ENCODE results near the gene B3GALT6. TPM values are rescaled to one million over a fixed set of nuclear protein-coding genes. Genes with fewer than 3 reads are reported as not detected.
"Not testable (repeated sequence)": the region's sequence is repeated elsewhere in the genome, so short reads cannot be mapped to it uniquely, and the experiment has no call there.

B3GALT6 gene
- total and polyA plus RNA-seq, 10 donors, result 7.9 to 25.1 (median 18.4) TPM

DNA sequence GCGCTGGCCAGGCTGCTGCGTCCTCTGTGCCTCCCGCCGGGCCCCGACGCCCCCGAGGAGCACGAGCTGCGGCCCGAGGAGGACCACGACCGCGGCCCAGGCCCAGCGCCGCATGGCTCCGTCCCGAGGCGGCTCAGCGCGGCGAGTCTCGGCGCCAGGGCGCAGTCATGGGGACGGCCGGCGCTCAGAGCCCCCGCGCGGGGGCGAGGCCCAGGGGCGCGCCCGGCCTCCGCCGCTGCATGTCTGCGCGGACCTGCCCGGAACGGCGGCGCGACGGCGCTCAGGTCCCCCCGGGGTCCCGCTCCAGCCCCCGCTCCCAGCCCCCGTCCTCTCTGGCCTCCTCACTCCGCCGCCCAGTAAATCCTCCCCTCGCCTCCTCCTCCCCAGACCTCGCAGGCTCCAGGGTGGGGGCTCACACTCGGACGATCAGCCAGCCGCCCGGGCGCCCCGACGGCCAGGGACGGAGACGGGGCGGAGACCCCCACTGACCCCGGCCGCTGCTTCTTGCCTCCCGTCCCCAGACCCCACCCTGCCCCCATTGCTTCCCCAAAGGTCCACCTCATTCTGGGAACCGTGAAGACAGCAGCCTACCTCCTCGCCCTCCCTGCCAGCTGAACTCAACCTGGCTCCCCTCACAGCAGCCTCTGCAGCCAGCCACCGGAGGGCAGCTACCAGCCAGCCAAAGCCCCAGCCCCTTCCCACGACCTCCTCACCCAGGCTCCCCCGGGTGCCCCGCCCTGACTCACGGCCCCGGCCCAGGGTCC is 14.7 kb downstream of the B3GALT6 start, which contains the start of gene C1QTNF12:
Gene C1QTNF12, minus strand, starts transcription at position 146 of the 764 bp plus-strand sequence. Its CDS starts 32 bp downstream, at position 114.
- peaks cover 0 to 58% (median 29%) of the 10 kb centered on the region in 7 donors for H3K27me3 ChIP-seq (replicated peaks in 1 of 7)
- H3K27ac ChIP-seq, result no peak within 1 kb of the TSS
- H3K36me3 ChIP-seq, result peaks cover 0 to 4% (median 0%) of the 10 kb centered on the region in 6 donors
- H3K4me1 ChIP-seq, result peaks cover 3 to 48% (median 24%) of the 10 kb centered on the region in 6 donors
- peak within 1 kb of the TSS in 1 of 8 donors; percentile 33 for H3K4me3 ChIP-seq
- 4 to 9% (median 7%) methylated on average over 19 to 74 of the region's 74 CpGs for WGBS, 5 donors
- intact Hi-C loops (cut with DNase I; ENCODE audit: low total_unique reads), result no loop called here
- no peak for DNase-seq
- TF ChIP-seq, protein P1, sequence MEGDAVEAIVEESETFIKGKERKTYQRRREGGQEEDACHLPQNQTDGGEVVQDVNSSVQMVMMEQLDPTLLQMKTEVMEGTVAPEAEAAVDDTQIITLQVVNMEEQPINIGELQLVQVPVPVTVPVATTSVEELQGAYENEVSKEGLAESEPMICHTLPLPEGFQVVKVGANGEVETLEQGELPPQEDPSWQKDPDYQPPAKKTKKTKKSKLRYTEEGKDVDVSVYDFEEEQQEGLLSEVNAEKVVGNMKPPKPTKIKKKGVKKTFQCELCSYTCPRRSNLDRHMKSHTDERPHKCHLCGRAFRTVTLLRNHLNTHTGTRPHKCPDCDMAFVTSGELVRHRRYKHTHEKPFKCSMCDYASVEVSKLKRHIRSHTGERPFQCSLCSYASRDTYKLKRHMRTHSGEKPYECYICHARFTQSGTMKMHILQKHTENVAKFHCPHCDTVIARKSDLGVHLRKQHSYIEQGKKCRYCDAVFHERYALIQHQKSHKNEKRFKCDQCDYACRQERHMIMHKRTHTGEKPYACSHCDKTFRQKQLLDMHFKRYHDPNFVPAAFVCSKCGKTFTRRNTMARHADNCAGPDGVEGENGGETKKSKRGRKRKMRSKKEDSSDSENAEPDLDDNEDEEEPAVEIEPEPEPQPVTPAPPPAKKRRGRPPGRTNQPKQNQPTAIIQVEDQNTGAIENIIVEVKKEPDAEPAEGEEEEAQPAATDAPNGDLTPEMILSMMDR (IDR thresholded peaks at IDR 0.05 in 8 of 11, conservative IDR thresholded peaks at IDR 0.05 in 3 of 11), result no peak
- H3K9me3 ChIP-seq, result no peaks in the 10 kb centered on the region

- Histone ChIP-seq H3K4me3 (no peak overlapping the region), H3K27ac (no peak overlapping the region), H3K4me1 (peaks cover 3 to 50% (median 24%) of the 10 kb centered on the region in 6 donors), H3K27me3 (replicated peaks in 1 of 7) (peaks cover 0 to 52% (median 29%) of the 10 kb centered on the region in 7 donors), H3K36me3 (peaks cover 0 to 11% (median 4%) of the 10 kb centered on the region in 6 donors), H3K9me3 (no peaks in the 10 kb centered on the region)
- DNase-seq, result no peak
- 68 to 79% (median 71%) methylated on average over 8 to 25 of the region's 25 CpGs for WGBS, 5 donors
- TF ChIP-seq POLR2AphosphoS5 (IDR thresholded peaks at IDR 0.05) (peak in 1 of 3 donors; percentile 28), POLR2A (IDR thresholded peaks at IDR 0.05) (no peak)
- intact Hi-C loops (cut with DNase I; ENCODE audit: low total_unique reads), result no loop called here
These were observed 15.4 kb downstream of the B3GALT6 start for GRCh38 chr1:1247341-1247913.

- H3K9me3 ChIP-seq; H3K4me3 ChIP-seq; DNase-seq; intact Hi-C loops (cut with DNase I; ENCODE audit: low total_unique reads); H3K27ac ChIP-seq: not testable (repeated sequence)
- 87 to 100% (median 93%) methylated on average over 6 to 21 of the region's 21 CpGs for WGBS, 5 donors
- peaks cover 0 to 19% (median 12%) of the 10 kb centered on the region in 6 donors for H3K36me3 ChIP-seq
- H3K4me1 ChIP-seq, result peaks cover 3 to 50% (median 24%) of the 10 kb centered on the region in 6 donors
- peaks cover 0 to 43% (median 29%) of the 10 kb centered on the region in 7 donors for H3K27me3 ChIP-seq (replicated peaks in 1 of 7)
These were observed 16.2 kb downstream of the B3GALT6 start for GRCh38 chr1:1248009-1248913.

DNA sequence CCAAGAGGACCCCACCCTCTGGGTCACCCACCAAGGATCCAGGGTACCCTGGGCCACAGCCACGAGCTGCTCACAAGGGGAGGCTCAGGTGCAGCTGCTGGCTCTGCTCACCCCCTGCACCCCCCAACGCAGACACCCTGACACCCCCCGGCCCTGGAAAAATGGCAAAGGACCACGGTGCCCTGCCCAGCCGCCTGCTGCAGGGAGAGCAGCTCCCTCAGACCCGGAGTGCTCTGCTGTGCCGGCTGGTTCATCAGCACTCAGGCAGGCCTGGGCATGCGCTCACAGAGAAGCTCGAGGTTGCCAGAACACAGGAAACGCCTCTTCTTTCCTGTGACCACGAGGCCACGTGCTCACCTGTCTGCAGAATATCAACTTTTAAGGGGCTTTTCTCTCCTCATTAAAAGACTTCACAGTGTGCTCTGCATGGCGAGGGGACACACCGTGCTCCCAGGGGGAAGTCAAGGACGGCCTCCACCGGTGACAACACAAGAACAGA is 18.8 kb downstream of the B3GALT6 start:
- intact Hi-C loops (cut with DNase I; ENCODE audit: low total_unique reads), result no loop called here
- peaks cover 0 to 45% (median 37%) of the 10 kb centered on the region in 6 donors for H3K36me3 ChIP-seq
- H3K4me1 ChIP-seq, result peaks cover 3 to 44% (median 22%) of the 10 kb centered on the region in 6 donors
- H3K4me3 ChIP-seq, result no peak overlapping the region
- peaks cover 0 to 24% (median 20%) of the 10 kb centered on the region in 7 donors for H3K27me3 ChIP-seq (replicated peaks in 1 of 7)
- H3K9me3 ChIP-seq, result no peaks in the 10 kb centered on the region
- WGBS, 5 donors, result 52 to 63% (median 58%) methylated on average over 11 to 16 of the region's 16 CpGs
- DNase-seq, result peak; percentile 91
- H3K27ac ChIP-seq, result peak overlapping the region in 7 of 8 donors; percentile 7 to 76 (median 46)
- TF ChIP-seq, protein P1 (IDR thresholded peaks at IDR 0.05 in 8 of 11, conservative IDR thresholded peaks at IDR 0.05 in 3 of 11), result no peak
- TF ChIP-seq POLR2AphosphoS5 (IDR thresholded peaks at IDR 0.05) (peak; percentile 8 to 65 (median 54)), POLR2A (IDR thresholded peaks at IDR 0.05) (no peak)

All from spleen (tissue), 11 donors.